Endothelial cell of umbilical vein (primary cell): ENCODE data around the gene CHST11.

ENCODE experiments used
- POLR2A ChIP-seq: IDR thresholded peaks from 2 replicates; pipeline ENCODE4 v1.6.1; 2012; ENCODE audit warnings: low read depth, mild to moderate bottlenecking, control low read depth, low read length
- TF ChIP-seq, protein P1 (sequence below), 2 donors: IDR thresholded peaks; 1 replicate in 1 of 2; 2 replicates in 1 of 2; pipeline ENCODE4 v1.5.1; 2011; ENCODE audit warnings: low read length in 2 of 2, mild to moderate bottlenecking in 2 of 2, moderate library complexity in 2 of 2, control low read depth in 1 of 2, inconsistent platforms in 1 of 2, low read depth in 1 of 2; ENCODE audit not compliant: insufficient read depth in 1 of 2; ENCODE audit errors: extremely low read depth in 1 of 2

DNA sequence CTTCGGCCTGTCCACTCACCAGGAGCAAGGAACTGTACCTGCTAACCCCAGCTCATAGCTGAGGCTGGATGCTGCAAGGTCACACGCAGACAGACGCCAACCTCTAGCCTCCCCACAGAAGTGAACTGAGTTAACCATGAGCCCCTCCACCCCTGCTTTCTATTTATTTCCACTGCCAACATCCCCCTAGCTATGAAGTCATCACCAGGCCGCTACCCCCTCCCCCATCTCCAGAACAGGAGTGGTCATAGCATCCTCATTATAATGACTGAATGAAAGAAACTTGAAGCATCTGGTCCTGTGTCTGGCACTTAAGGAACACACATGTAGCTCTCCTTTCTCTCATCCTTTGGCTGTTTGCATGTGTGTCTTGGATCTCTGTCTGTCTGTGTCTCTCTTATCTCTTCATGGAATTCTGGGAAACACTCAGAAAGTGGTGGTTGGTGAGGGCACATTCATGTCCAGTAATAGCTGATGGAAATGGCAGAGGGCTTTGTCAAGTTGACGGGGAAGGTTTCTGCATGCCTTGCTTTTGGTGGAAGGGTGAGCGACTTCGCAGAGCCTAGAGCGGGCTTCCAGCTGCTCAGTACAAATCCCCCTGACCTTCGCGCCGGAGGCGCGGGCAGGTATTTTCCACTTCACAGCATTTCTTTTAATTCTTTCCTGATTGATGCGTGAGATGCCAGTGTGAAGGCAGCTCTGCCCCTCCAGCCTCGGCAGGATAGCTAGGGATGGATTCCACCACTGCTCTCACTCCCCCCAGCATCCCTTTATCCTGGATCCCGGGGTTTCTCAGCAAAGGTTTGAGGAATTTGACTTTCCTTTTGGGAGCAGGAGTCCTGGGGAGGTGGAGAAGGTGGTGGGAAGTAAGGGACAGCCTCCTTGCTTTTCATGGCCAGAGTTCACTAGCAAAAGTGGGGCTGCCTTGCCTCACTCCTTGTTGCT is 198.2 kb downstream of the CHST11 start:
- TF ChIP-seq, protein P1, sequence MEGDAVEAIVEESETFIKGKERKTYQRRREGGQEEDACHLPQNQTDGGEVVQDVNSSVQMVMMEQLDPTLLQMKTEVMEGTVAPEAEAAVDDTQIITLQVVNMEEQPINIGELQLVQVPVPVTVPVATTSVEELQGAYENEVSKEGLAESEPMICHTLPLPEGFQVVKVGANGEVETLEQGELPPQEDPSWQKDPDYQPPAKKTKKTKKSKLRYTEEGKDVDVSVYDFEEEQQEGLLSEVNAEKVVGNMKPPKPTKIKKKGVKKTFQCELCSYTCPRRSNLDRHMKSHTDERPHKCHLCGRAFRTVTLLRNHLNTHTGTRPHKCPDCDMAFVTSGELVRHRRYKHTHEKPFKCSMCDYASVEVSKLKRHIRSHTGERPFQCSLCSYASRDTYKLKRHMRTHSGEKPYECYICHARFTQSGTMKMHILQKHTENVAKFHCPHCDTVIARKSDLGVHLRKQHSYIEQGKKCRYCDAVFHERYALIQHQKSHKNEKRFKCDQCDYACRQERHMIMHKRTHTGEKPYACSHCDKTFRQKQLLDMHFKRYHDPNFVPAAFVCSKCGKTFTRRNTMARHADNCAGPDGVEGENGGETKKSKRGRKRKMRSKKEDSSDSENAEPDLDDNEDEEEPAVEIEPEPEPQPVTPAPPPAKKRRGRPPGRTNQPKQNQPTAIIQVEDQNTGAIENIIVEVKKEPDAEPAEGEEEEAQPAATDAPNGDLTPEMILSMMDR (IDR thresholded peaks at IDR 0.05; ENCODE audit: extremely low read depth in 1 of 2, insufficient read depth in 1 of 2, low read depth in 1 of 2, low read length in 2 of 2): no peak
- no peak for TF ChIP-seq POLR2A
